BJ (cell line): Measurements from ENCODE around the gene SLC38A8. TPM values are rescaled to one million over a fixed set of nuclear protein-coding genes. Genes with fewer than 3 reads are reported as not detected.

Experiments
- CTCF ChIA-PET: fragments of 350-600 bp; formaldehyde crosslinking; extraction: SDS; loops from one replicate; lab custom pipeline; 2021; ENCODE audit warnings: antibody characterized with exemption, inconsistent platforms; lab: Yijun Ruan, JAX
- POLR2A ChIA-PET: fragments of 300-600 bp; sonication (Branson Sonifier 250); formaldehyde crosslinking; extraction: SDS; loops from one replicate; lab custom pipeline; 2021; ENCODE audit warnings: antibody characterized with exemption; lab: Charles Lee
- DNase-seq: peaks from one replicate; pipeline ENCODE4 v3.0.0-alpha.2; 2011; ENCODE audit warnings: low read depth
- H3K27me3 ChIP-seq: 2 replicates; pipeline ENCODE4 v1.6.0; 2011; ENCODE audit warnings: low read length; ENCODE audit not compliant: control insufficient read depth, insufficient read depth
- H3K36me3 ChIP-seq: 2 replicates; pipeline ENCODE4 v1.5.1; 2011; ENCODE audit warnings: low read length; ENCODE audit not compliant: control insufficient read depth, insufficient read depth
- H3K4me3 ChIP-seq: 2 replicates; pipeline ENCODE4 v1.5.1; 2011; ENCODE audit warnings: low read depth, mild to moderate bottlenecking, control low read depth, low read length
- polyA plus RNA-seq: library from polyadenylated mRNA; depleted of rRNA; stranded (reverse); fragments of >200 nt; gene quantifications from 2 replicates; pipeline ENCODE4 v1.2.3, GENCODE V29; 2011
- TF ChIP-seq, protein P1 (sequence below): IDR thresholded peaks from 2 replicates; pipeline ENCODE4 v1.5.1; 2011; ENCODE audit warnings: low read depth, mild to moderate bottlenecking, control low read depth, inconsistent platforms, low read length, moderate library complexity; ENCODE audit not compliant: insufficient read depth

Gene SLC38A8
- polyA plus RNA-seq, 1 experiment = not detected

DNA sequence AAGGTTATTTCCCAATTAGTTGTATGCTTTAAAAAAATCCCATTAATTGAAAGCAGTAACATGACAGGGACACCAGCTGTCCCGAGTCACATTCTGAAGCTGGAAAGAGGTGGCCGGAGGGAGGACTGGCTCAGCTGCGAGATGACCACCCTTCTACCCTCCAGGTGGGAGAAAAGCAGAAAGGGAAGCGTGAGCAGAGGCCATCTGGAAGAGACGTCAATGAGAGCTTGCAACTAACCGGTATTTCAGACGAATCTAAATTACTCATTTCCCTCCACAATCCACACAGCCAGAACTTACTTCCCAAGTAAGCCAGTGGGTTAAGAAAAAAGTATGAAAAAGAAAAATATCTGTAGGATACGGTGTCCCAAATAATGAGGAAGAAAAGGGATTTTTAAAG lies 28.5 kb upstream of the SLC38A8 start:
- no peak for DNase-seq
- H3K36me3 ChIP-seq = peaks cover 38% of the 10 kb centered on the region
- TF ChIP-seq, protein P1, sequence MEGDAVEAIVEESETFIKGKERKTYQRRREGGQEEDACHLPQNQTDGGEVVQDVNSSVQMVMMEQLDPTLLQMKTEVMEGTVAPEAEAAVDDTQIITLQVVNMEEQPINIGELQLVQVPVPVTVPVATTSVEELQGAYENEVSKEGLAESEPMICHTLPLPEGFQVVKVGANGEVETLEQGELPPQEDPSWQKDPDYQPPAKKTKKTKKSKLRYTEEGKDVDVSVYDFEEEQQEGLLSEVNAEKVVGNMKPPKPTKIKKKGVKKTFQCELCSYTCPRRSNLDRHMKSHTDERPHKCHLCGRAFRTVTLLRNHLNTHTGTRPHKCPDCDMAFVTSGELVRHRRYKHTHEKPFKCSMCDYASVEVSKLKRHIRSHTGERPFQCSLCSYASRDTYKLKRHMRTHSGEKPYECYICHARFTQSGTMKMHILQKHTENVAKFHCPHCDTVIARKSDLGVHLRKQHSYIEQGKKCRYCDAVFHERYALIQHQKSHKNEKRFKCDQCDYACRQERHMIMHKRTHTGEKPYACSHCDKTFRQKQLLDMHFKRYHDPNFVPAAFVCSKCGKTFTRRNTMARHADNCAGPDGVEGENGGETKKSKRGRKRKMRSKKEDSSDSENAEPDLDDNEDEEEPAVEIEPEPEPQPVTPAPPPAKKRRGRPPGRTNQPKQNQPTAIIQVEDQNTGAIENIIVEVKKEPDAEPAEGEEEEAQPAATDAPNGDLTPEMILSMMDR = no peak
- ChIA-PET CTCF (interaction anchor here (1.3 to 14.0 kb wide), 5 partner anchors 8 to 115 kb away, joined by 4 to 161 read pairs (median 4); partner anchors contain the start of gene OSGIN1), POLR2A (no interaction called here)
- H3K4me3 ChIP-seq = no peak overlapping the region
- no peaks in the 10 kb centered on the region for H3K27me3 ChIP-seq

DNA sequence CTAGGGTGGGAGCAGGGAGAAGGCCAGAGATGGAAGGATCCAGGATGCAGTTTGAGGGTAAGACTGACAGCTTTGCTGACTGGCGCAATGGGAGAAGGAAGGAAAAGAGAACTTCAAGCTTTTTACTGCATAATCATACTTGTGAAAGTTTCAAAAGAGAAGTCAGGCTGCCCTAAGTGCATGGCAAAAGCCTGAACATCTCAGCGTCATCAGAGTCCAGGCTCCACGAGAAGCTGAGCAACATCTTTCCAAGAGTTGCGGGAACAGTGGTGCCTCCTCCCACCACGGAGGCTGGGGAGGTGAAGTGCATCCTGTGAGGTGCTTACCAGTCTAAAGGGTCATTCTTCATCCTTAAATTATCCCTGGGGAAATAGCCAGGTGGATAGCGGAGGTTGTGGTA lies 26.9 kb upstream of the SLC38A8 start:
- DNase-seq = no peak
- Histone ChIP-seq H3K4me3 (no peak overlapping the region), H3K27me3 (no peaks in the 10 kb centered on the region), H3K36me3 (peaks cover 31% of the 10 kb centered on the region)
- TF ChIP-seq, protein P1 = no peak
- POLR2A ChIA-PET = no interaction called here
- CTCF ChIA-PET = interaction anchor here (0.6 to 14.0 kb wide), 3 partner anchors 15 to 113 kb away, joined by 3 to 161 read pairs (median 12); partner anchors contain the start of gene OSGIN1

DNA sequence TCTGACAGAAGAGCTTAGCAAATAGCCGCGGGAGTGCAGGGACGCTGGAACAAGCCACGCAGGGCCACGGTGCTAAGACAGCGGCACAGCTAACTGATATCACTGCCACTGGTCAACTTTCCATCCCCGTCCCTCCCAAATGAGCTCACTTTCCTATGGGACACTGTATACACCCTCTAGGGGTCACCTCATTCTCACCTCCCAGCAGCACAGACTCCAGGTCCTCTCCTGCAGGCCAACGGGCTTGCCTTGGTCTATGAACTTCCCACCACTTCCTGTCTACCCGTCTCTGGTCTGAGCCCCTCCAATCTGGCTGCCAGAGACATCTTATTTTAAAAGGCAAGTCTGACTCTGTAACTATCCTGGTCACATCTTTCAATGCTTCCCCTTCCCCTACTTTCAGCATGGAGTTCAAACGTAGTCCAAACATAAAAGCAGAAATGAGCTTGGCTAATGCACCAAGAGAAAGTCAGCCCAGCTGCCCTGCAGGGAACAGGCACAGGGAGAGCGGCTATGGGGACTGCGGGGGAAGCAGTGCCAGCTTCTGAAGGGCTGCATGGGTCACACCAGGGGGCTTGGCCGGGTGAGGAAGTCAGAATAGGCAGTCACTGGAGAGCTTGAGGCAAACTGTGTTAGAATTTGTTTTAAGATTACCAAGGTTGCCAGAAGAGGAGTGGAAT lies 26.3 kb upstream of the SLC38A8 start:
- TF ChIP-seq, protein P1 = no peak
- no peak for DNase-seq
- Histone ChIP-seq H3K4me3 (no peak overlapping the region), H3K27me3 (no peaks in the 10 kb centered on the region), H3K36me3 (peaks cover 29% of the 10 kb centered on the region)
- CTCF ChIA-PET = interaction anchor here (2.5 to 14.0 kb wide), 2 partner anchors 16 to 113 kb away, joined by 12 to 161 read pairs; partner anchors contain the start of gene OSGIN1
- POLR2A ChIA-PET = no interaction called here

DNA sequence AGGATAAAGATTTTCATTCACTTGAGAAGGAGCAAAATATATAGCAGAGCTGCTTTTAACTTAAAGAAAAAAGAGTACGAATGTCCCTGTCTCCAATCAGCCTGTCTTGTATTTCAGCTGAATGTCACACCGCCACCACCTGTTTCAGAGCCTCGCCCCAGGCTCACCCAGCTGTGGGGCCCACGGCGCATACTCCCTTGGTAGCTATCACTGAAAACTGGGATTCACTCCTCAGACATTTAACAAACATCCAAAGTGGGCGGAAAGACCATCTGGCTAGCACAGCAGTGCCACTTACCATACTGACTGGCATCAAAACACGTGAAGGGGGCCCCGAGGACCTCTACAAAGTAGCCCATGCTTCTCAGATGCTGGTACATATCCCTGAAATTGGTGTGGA lies 25.4 kb upstream of the SLC38A8 start:
- Histone ChIP-seq H3K4me3 (no peak overlapping the region), H3K36me3 (peaks cover 30% of the 10 kb centered on the region), H3K27me3 (no peaks in the 10 kb centered on the region)
- TF ChIP-seq, protein P1 = no peak
- ChIA-PET POLR2A (no interaction called here), CTCF (interaction anchor here (2.5 to 14.0 kb wide), 3 partner anchors 15 to 112 kb away, joined by 11 to 161 read pairs (median 13); partner anchors contain the start of gene OSGIN1)
- no peak for DNase-seq

DNA sequence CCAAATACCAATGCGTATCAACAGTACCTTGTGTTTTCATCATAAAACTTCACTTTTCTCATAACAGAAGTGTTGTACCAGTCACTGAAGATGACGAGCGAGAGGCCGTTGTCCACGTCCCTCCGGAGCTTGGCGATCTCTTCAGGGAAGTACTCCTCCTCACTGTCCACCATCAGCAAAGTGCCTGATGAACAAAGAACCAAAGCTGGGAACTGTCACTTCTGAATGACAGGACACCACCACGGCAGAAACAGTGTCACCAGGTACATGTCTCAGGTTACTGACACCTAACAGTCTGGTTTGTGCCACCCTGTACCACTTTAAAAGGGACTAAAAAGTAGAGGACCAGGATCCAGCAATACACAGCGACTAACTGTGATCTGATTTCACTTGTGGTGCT lies 25.0 kb upstream of the SLC38A8 start:
- Histone ChIP-seq H3K36me3 (peaks cover 33% of the 10 kb centered on the region), H3K27me3 (no peaks in the 10 kb centered on the region), H3K4me3 (no peak overlapping the region)
- TF ChIP-seq, protein P1 = no peak
- DNase-seq = no peak
- ChIA-PET POLR2A (no interaction called here), CTCF (interaction anchor here (2.5 to 14.0 kb wide), 3 partner anchors 15 to 111 kb away, joined by 11 to 161 read pairs (median 13); partner anchors contain the start of gene OSGIN1)
